K562 (cell line): ENCODE data around the gene MLLT6. TPM values are rescaled to one million over a fixed set of nuclear protein-coding genes. Genes with fewer than 3 reads are reported as not detected.

Experiments
- ARNT ChIP-seq, 2 experiments: fragments of 450-650 bp; IDR thresholded peaks; 2 replicates each; pipeline ENCODE4 v1.6.1; 2016; ENCODE audit warnings: mild to moderate bottlenecking in 1 of 2
- COPS2 ChIP-seq: fragments of 450-650 bp; conservative IDR thresholded peaks from 2 replicates; pipeline ENCODE4 v1.6.1; 2016; ENCODE audit warnings: mild to moderate bottlenecking, moderate library complexity
- CREM ChIP-seq: IDR thresholded peaks from 2 replicates; pipeline ENCODE4 v1.6.1; 2014; ENCODE audit warnings: antibody characterized with exemption, low read depth
- ETV5 ChIP-seq: sonication (generic); formaldehyde crosslinking; IDR thresholded peaks from 2 replicates; pipeline ENCODE4 v1.4.0; 2020; ENCODE audit warnings: low read depth, mild to moderate bottlenecking, missing genetic modification reagents
- KDM5B ChIP-seq: fragments of 200-600 bp; sonication (generic); IDR thresholded peaks from 2 replicates; pipeline ENCODE4 v1.6.1; 2012; ENCODE audit warnings: low read depth, mild to moderate bottlenecking, moderate library complexity, low read length, control low read depth, inconsistent platforms; ENCODE audit not compliant: insufficient replicate concordance
- MBD2 ChIP-seq: sonication (generic); IDR thresholded peaks from 2 replicates; pipeline ENCODE4 v1.6.1; 2016; ENCODE audit warnings: low read depth, borderline replicate concordance
- MCM7 ChIP-seq, 2 experiments: fragments of 450-650 bp; IDR thresholded peaks; 2 replicates each; pipeline ENCODE4 v1.6.1; 2016 to 2018
- MTA1 ChIP-seq: fragments of 450-650 bp; IDR thresholded peaks from 2 replicates; pipeline ENCODE4 v1.6.1; 2017; ENCODE audit warnings: borderline replicate concordance
- NFRKB ChIP-seq: fragments of 450-650 bp; IDR thresholded peaks from 2 replicates; pipeline ENCODE4 v1.6.1; 2016; ENCODE audit warnings: low read depth
- PREB ChIP-seq: sonication (generic); formaldehyde crosslinking; IDR thresholded peaks from 2 replicates; pipeline ENCODE4 v1.8.1; 2023; ENCODE audit warnings: mild to moderate bottlenecking, missing genetic modification reagents
- RB1 ChIP-seq: fragments of 450-650 bp; IDR thresholded peaks from 2 replicates; pipeline ENCODE4 v1.6.1; 2017; ENCODE audit warnings: low read depth, mild to moderate bottlenecking
- SFPQ ChIP-seq: fragments of 200-400 bp; formaldehyde crosslinking; IDR thresholded peaks from 2 replicates; pipeline ENCODE4 v1.6.1; 2017; ENCODE audit warnings: mild to moderate bottlenecking, low read depth, low read length, moderate library complexity
- SMAD4 ChIP-seq: fragments of 250-450 bp; sonication (Bioruptor Pico); conservative IDR thresholded peaks from 2 replicates; pipeline ENCODE4 v1.8.0; 2021; ENCODE audit warnings: inconsistent platforms, mild to moderate bottlenecking, moderate library complexity
- SUPT5H ChIP-seq: fragments of 450-650 bp; IDR thresholded peaks from 2 replicates; pipeline ENCODE4 v1.6.1; 2016
- TAF7 ChIP-seq: fragments of 450-650 bp; IDR thresholded peaks from 2 replicates; pipeline ENCODE4 v1.6.1; 2016; ENCODE audit warnings: missing genetic modification characterization, missing compliant biosample characterization
- ZBTB26 ChIP-seq: fragments of 450-650 bp; formaldehyde crosslinking; IDR thresholded peaks from 2 replicates; pipeline ENCODE4 v1.4.0; 2022; ENCODE audit warnings: missing genetic modification characterization
- ZHX1 ChIP-seq: fragments of 150-350 bp; conservative IDR thresholded peaks from 2 replicates; pipeline ENCODE4 v1.6.1; 2014; ENCODE audit warnings: low read length
- ZNF589 ChIP-seq: fragments of 200-800 bp; sonication (Bioruptor generic); IDR thresholded peaks from 2 replicates; pipeline ENCODE4 v1.6.1; 2016; ENCODE audit warnings: low read depth, missing genetic modification characterization, missing compliant biosample characterization
- polyA plus RNA-seq, 8 experiments: library from polyadenylated mRNA; depleted of rRNA in 4 of 8; stranded (reverse) in 5 of 8; unstranded in 3 of 8; fragments of >200 nt; fragmentation: Nextera tagmentation in 2 of 8; fragmentation: Illumina TruSeq in 1 of 8; extraction: Ambion mirVana in 2 of 8; extraction: Trizol in 1 of 8; gene quantifications; 2 replicates each; pipeline versions ENCODE4 v1.2.1 to v1.2.3, GENCODE V29; 2011 to 2014; ENCODE audit warnings: inconsistent platforms in 1 of 8, missing spikeins in 1 of 8
- total RNA-seq, 7 experiments: library from RNA; depleted of rRNA in 6 of 7; stranded (reverse); fragments of >200 nt in 6 of 7; fragmentation: Illumina TruSeq in 2 of 7; extraction: Trizol in 2 of 7; gene quantifications; 2 replicates each; pipeline versions ENCODE4 v1.2.1 to v1.2.3, GENCODE V29; 2011 to 2021; ENCODE audit warnings: low replicate concordance in 1 of 7

Gene MLLT6
- total and polyA plus RNA-seq, 9 of the 15 experiments (the other 6 are each of a cell fraction or from before 2014, with no cell fraction given) = 3.1 to 71.7 (median 30.0) TPM

GRCh38 chr17:38749223-38750043 is 44.4 kb downstream of the MLLT6 start (continued):
- TF ChIP-seq SFPQ = no peak
- no peak for TF ChIP-seq MCM7 (IDR thresholded peaks at IDR 0.05)
- TF ChIP-seq ZHX1 = no peak
- peak; percentile 89 for TF ChIP-seq SUPT5H
- TF ChIP-seq SMAD4 (CRISPR knock-in tag) = peak; percentile 79
- 0 out of 2 replicates have a peak, but pooled peaks have one; percentile 10 for TF ChIP-seq PREB (CRISPR knock-in tag)
- TF ChIP-seq ZNF589 = 0 out of 2 replicates have a peak, but pooled peaks have one; percentile 59
- TF ChIP-seq CREM = peak; percentile 61
- 0 out of 2 replicates have a peak, but pooled peaks have one; percentile 53 for TF ChIP-seq NFRKB
- TF ChIP-seq KDM5B = peak; percentile 51
- 0 out of 2 replicates have a peak, but pooled peaks have one; percentile 14 for TF ChIP-seq MTA1
- no peak for TF ChIP-seq COPS2
- TF ChIP-seq ZBTB26 (CRISPR knock-in tag) = no peak
- TF ChIP-seq ETV5 (CRISPR knock-in tag) = peak; percentile 89
- TF ChIP-seq MBD2 = peak; percentile 60; the same call in 1 of the 2 replicates
- TF ChIP-seq ARNT (IDR thresholded peaks at IDR 0.05) = 0 out of 4 replicates have a peak, but pooled peaks of 1 of the 2 experiments have one; percentile 6
- TF ChIP-seq TAF7 (tag) = 0 out of 2 replicates have a peak, but pooled peaks have one; percentile 29
- peak; percentile 40 for TF ChIP-seq RB1
